ENCODE results near the gene PYROXD2.

PYROXD2 gene

DNA sequence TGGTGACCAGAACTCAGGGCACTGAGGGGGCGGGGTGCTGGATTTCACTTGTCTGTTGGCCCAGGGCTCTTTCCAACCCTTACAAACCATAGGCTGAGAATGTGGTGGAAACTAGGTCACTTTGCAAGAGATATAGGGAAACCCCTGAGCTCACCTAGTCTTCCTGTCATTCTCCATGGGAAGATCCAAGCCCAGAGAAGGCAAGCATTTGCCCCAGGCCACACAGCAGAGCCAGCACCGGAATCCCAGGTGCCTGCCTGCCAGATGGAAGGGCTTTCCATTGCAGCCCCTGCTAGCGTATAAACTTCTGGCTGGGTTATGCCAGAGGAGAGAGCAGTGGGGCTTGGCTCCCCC lies 427 bp downstream of the PYROXD2 start:
- DNase-seq (ENCODE audit: low read depth in 2 of 2) = no peak

GRCh38 chr10:98411768-98412167 lies 3.2 kb downstream of the PYROXD2 start:
- DNase-seq (ENCODE audit: low read depth in 2 of 2) = no peak

DNA sequence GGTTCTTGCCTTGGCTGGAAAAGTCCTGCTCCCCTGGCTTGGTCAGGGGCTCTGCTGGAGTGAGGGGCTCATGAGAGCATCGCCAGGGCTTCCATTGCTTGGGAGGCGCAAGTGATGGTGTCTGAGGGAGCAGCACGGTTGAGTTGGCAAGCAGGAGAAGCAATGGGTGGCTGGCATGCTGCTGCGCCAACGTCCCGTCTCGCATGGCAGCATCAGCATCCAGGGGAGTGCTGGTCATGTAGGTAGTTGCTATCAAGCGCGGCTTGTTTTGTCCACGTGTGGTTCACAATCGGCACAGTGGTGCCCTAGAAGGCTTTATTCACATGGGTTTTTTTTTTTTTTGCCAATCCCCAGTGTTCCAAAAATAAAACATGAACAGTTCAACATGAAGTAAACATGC lies 3.8 kb downstream of the PYROXD2 start:
- DNase-seq (ENCODE audit: low read depth in 2 of 2) = no peak

DNA sequence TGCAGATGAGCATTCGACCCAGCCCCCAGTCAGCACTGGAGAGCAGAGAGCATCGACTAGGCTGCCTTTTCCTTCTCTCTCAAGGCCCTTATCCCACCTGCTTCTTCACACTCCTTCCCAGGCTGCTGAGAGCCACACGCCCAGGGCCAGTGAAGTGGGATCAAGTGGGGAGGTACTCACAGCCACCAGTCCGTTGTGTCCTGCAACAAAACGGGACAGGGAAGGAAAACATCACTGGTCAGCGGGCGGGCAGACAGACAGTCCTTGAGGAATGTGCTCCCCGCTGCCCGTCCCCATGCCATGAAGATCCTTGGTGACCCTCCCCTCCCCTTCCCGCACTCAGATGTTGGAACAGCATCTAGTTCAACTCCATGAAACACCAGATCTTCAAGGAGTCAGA lies 4.2 kb downstream of the PYROXD2 start:
- DNase-seq (ENCODE audit: low read depth in 2 of 2) = no peak

DNA sequence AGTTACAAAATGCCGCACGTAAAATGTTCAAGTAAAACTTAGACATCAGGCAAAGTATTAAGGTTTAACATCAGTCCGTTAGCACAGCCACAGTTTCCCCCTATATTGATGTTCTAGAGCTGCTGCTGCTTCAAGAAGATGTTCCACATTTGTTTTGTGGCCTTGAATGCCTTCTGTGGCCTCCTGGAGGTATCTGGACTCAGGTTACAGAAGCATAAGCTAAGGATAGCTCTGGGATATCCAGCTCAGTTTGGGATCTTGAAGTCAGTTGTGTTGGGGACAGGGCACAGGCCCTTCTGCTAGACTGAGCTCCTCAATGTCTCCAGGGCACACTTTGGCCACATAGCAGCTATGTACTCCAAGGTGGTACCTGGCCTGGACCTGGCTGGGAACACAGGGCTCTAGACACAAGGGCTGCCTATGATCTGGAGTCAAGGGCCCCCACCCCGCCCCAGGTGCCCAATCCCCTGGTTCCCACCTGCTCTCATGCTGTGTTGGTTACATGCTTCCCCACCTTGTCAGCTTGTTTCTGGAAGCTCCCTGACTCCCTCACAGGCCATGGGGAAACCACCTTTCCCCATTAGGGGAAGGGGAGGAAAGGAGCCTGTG lies 4.7 kb downstream of the PYROXD2 start:
- no peak for DNase-seq (ENCODE audit: low read depth in 2 of 2)

GRCh38 chr10:98408799-98409198 lies 6.2 kb downstream of the PYROXD2 start:
- no peak for DNase-seq (ENCODE audit: low read depth in 2 of 2)

DNA sequence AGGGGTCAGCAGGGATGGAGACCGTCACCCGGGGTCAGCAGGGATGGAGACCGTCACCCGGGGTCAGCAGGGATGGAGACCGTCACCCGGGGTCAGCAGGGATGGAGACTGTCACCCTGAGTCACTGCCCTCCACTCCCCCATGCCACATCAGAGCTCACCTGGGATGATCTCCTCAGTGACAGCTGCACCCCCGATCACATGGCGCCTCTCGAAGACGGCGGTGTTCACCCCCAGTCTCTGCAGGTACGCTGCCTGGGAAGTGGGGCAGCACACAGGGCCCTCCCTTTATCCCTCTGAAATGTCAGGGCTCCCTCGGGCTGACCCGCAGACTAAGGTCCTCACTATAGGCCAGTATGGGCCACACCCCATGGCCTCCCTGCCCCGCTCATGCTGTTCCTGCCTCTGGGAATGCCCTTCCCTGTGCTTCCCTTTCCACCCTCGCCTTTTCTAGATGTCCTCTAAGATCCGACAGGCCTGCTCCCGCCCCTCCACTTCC lies 7.2 kb downstream of the PYROXD2 start:
- no peak for DNase-seq (ENCODE audit: low read depth in 2 of 2)

DNA sequence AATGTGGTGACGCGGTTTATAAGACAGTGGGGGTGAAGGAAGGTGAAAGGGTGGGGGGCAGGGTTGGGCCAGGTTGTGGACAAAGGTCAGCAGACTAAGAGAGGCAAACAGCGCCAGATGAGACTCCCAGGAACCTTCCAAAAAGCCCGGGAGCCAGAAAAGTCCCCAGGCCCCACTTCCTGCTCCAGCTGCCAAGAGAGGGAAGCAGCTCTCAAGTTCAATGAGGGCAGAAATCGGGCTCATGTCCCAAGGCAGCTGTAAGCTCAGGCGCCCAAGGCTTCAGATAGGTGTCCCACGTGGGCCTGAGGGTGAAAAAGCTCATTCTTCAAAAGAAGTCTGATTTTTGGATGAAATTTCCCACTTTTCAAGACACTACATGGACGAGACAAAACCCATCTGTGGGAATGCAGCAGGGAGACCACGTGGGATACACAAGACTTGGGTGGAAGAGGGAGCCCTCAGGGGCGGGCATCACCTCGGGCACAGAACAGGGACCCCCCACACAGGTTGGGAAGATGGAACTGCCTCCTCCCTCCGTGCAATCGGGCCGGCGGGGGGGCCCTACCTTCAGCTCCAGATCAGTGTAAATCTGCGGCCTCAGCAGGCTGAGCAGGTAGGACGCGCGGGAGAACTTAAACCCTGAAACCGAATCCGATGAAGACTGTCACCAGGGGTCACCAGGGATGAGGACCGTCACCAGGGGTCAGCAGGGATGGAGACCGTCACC lies 7.8 kb downstream of the PYROXD2 start:
- no peak for DNase-seq (ENCODE audit: low read depth in 2 of 2)

DNA sequence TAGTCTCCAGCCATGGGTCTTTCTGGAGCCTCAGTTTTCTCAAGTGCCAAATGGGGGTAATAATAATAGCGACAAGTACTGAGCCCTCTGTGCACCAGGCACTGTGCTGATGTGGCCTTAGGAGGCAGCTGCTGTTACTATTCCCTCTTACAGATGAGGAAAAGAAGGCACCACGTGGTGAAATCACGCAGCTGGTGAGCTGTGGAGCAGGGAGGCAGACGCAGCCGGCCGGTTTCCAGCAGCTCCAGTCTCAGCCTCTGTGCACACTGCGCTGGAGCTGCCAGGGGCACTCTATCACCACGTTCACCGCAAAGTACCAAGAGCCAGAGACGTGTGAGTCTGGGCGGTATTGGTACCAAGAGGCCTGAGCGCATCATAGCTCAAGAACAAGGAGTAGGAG lies 9.6 kb downstream of the PYROXD2 start:
- no peak for DNase-seq (ENCODE audit: low read depth in 2 of 2)

DNA sequence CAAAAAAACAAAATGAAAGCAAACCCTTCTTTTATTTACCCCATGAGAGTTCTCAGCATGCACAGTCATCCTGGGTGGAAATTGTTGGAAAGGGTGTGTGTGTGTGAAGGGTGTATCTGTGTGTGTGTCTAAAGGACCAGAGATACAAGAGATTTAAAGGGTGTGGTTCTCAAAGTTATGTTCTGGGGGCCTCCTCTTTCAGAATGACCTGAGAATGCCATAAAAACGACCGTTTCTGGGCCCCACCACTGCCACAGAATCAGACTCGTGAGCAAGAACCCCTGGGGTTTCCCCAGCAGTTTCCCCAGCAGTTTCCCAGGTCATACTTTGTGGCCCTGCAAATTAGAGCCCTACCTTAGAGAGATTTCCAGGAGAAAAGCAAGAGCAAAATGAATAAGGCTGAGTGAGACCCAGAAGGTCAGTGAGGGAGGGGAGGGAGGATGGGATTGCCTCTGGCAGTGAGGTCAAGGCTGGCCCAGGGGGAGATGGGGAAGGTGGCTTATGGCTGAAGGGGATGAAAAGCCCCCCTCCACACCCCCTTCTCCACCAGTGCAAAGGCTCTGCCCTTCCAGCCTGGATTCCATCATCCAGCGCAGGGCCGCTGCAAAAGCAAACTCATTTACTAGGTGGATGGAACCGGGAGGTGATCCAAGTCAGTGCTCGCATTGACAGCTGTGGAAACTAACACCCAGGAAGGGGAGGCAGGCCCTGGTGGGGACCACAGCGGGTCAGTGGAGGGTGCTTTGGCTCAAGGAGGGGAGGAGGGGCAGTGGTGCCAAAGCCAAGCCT lies 10.2 kb downstream of the PYROXD2 start:
- peak; percentile 20 to 26 for DNase-seq (ENCODE audit: low read depth in 2 of 2)

GRCh38 chr10:98403812-98404504 lies 11.0 kb downstream of the PYROXD2 start:
- DNase-seq (ENCODE audit: low read depth in 2 of 2) = peak in 1 of 2 experiments; percentile 17

DNA sequence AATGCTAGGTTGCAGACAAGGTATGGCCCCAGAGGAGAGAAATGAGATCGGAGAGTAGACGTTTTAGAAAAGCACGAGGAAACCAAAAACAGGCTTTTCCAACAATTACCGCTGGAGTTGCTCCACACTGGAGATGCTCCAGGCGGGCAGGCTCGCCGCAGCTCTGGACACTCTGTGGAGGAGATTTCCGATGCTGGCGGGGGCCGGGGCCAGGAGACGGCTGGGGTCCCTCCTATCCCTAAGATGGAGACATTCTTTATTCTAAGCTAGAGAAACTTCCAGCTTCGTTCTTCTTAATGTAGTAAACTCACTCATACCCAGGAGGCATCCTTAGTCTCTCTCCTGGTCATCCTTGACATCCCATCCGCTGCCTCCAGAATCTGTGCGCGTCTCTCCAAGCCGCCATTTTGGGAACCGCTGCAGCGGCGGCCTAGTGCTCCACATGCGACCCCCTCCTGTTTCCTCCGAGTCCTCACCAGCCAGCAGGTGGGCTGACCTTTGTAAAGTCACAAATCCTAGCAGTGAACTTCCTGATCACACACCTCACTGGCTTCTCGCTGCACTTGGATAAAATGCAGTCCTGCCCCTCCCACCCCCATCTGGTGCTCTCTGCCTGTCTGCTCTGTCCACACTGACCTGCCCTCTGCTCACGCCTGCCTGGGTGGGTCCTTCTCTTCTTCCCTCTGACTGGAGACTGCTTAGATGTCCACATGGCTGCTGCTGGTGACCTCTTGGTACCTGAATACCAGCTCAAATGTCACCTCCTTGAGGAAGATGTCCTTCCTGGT lies 11.9 kb downstream of the PYROXD2 start:
- DNase-seq (ENCODE audit: low read depth in 2 of 2) = no peak

DNA sequence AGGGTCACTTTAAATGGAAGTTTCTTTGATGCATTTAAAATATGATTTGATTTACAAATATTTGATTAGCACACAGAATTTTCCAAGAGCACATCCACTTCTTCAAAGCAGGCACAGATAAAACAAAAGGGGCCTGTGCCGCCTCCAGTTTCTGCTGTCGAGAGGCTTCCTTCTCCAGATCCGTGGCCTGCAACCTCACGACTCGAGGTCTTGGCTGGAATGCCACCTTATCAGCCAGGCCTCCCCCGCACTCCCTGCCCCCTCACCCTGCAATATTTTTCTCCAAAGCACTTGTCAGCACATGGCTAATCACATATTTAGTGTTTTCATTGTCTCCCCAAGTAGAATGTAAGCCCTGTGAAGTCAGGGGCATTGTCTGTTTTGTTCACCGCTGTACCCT lies 12.5 kb downstream of the PYROXD2 start:
- DNase-seq (ENCODE audit: low read depth in 2 of 2) = no peak

GRCh38 chr10:98400482-98400881 lies 14.5 kb downstream of the PYROXD2 start:
- DNase-seq (ENCODE audit: low read depth in 2 of 2) = no peak

DNA sequence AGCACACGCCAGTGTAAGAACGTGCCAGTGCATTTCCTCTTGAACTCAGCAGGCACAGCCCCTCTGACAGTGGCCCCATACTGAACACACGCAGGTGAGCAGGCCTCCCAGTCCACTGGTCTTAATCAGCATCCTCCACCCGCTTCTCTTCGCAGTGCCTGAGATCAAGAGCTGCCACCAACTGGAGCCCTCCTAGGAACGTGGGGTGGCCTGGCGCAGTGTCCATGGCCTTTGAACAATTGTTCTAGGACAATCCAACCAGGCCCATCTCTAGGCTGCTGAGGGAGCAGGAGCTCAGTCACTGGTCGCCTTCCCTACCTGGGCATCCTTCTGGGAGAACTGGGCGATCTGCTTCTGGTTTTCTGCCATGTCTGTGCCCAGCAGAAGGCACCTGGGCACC lies 15.2 kb downstream of the PYROXD2 start:
- DNase-seq (ENCODE audit: low read depth in 2 of 2) = no peak

DNA sequence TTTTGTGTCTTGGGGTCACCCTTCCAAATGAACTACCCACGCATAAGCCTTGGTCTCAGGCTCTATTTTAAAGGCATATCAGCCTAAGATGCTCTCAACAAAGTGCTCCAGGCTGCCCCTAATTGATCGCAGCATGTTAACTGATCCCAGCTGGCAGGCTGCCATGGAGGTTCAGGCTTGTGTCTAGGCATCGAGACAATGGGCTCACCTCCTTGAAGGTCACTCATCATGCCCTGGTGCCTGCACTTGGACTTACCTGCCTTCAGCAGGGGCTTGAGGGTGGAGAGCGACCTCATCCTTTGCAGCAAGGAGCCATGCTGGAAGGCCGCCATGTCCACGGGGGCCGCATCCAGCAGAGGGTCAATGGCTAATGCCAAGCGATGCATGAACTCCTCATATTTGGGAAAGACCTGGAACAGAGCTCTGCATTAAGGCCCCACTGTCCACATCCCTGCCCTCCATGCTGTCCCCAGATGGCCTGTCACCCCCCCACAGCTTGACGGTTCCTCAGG lies 17.8 kb downstream of the PYROXD2 start:
- no peak for DNase-seq (ENCODE audit: low read depth in 2 of 2)

GRCh38 chr10:98396096-98397063 lies 18.6 kb downstream of the PYROXD2 start:
- DNase-seq (ENCODE audit: low read depth in 2 of 2) = no peak

GRCh38 chr10:98394851-98395440 lies 20.0 kb downstream of the PYROXD2 start:
- DNase-seq (ENCODE audit: low read depth in 2 of 2) = no peak

GRCh38 chr10:98391578-98391991 lies 23.4 kb downstream of the PYROXD2 start:
- DNase-seq (ENCODE audit: low read depth in 2 of 2) = no peak

- no peak for DNase-seq (ENCODE audit: low read depth in 2 of 2)
Observed at GRCh38 chr10:98391065-98391464, 23.9 kb downstream of the PYROXD2 start.
